NB4 (cell line): ENCODE data around the gene AOAH.

Experiments
- CTCF ChIP-seq: IDR thresholded peaks from one replicate; pipeline ENCODE4 v1.5.1; 2012; ENCODE audit warnings: low read depth, low read length
- MYC ChIP-seq: IDR thresholded peaks from 2 replicates; pipeline ENCODE4 v1.6.1; 2011; ENCODE audit warnings: low read depth, low read length
- POLR2A ChIP-seq: IDR thresholded peaks from 2 replicates; pipeline ENCODE4 v1.6.1; 2011; ENCODE audit warnings: mild to moderate bottlenecking; ENCODE audit not compliant: insufficient read length; ENCODE audit errors: extremely low read depth

DNA sequence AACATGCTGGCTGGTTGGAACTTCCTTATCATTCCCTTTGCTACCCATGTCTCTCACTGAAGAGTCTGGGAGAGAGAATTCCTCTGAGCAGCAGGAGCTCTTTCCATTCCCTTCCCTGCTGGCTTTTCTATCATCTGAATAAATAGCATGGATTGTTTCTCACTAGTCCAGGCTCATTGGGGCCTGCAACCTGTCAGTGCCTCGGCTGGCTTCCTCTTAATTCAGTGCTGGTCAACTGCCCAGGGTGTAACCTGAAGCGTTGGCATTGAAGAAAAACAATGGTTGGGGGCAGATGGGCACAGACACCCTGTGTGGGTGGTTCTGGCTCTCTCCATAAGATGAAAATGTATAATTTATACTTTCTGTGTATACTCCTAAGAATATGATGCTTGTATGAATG is 179.0 kb downstream of the AOAH start:
- TF ChIP-seq CTCF (no peak), MYC (no peak), POLR2A (no peak)
